Gastroesophageal sphincter (tissue), 4 donors: ENCODE results near the gene GPR82. TPM values are rescaled to one million over a fixed set of nuclear protein-coding genes. Genes with fewer than 3 reads are reported as not detected.
"Not testable (repeated sequence)": the region's sequence is repeated elsewhere in the genome, so short reads cannot be mapped to it uniquely, and the experiment has no call there.

Source experiments
- ATAC-seq: fragments of 150-250 bp; one replicate; pipeline ENCODE4 v1.9.1; 2016; ENCODE audit warnings: mild to moderate bottlenecking, moderate library complexity
- H3K27ac ChIP-seq, 4 donors: fragments of 200-600 bp; sonication (generic) in 3 of 4; 1 replicate in 3 of 4; 2 replicates in 1 of 4; pipeline ENCODE4 v1.5.1; 2016 to 2019
- H3K27me3 ChIP-seq: fragments of 200-600 bp; sonication (generic); one replicate; pipeline ENCODE4 v1.5.1; 2019
- H3K36me3 ChIP-seq, 2 donors: fragments of 200-600 bp; sonication (generic); one replicate each; pipeline ENCODE4 v1.5.1; 2019; ENCODE audit warnings: control low read depth in 1 of 2
- H3K4me1 ChIP-seq, 3 donors: fragments of 200-600 bp; sonication (generic); 1 replicate in 2 of 3; 2 replicates in 1 of 3; pipeline ENCODE4 v1.5.1; 2016 to 2019; ENCODE audit warnings: control low read depth in 2 of 3
- H3K4me3 ChIP-seq, 2 donors: fragments of 200-600 bp; sonication (generic); one replicate each; pipeline ENCODE4 v1.5.1; 2019; ENCODE audit warnings: mild to moderate bottlenecking in 1 of 2, moderate library complexity in 1 of 2
- H3K9me3 ChIP-seq, 3 donors: fragments of 200-600 bp; sonication (generic); one replicate each; pipeline ENCODE4 v1.5.1; 2017 to 2019; ENCODE audit warnings: control low read depth in 2 of 3
- CTCF ChIP-seq, 4 experiments: fragments of 200-600 bp in 2 of 4; fragments of 450-650 bp in 2 of 4; sonication (generic) in 1 of 4; IDR thresholded peaks; one replicate each; pipeline ENCODE4 v1.5.1; 2017 to 2019; ENCODE audit warnings: antibody characterized with exemption in 4 of 4, mild to moderate bottlenecking in 2 of 4, moderate library complexity in 2 of 4
- EP300 ChIP-seq: sonication (generic); formaldehyde crosslinking; IDR thresholded peaks from one replicate; pipeline ENCODE4 v1.6.1; 2017; ENCODE audit warnings: antibody characterized with exemption, mild to moderate bottlenecking
- POLR2A ChIP-seq, 2 donors: fragments of 450-650 bp; IDR thresholded peaks; one replicate each; pipeline ENCODE4 v1.6.1; 2017; ENCODE audit warnings: antibody characterized with exemption in 2 of 2, mild to moderate bottlenecking in 2 of 2, moderate library complexity in 1 of 2
- POLR2AphosphoS5 ChIP-seq: sonication (generic); formaldehyde crosslinking; IDR thresholded peaks from one replicate; pipeline ENCODE4 v1.6.1; 2017; ENCODE audit warnings: antibody characterized with exemption
- WGBS, 2 donors: methylation state at CpG; one replicate each; pipeline ENCODE4 v1.1.5; 2018; ENCODE audit warnings: low coverage in 1 of 2; 5-methylcytosine and 5-hydroxymethylcytosine counted together
- total RNA-seq, 4 donors: library from RNA; depleted of rRNA; stranded (reverse); fragments of >200 nt; gene quantifications; one replicate each; pipeline ENCODE4 v1.1.0, GENCODE V29; 2016

Gene GPR82
- total RNA-seq, 4 donors from 2014 or later = 0.47 to 0.67 TPM; not detected in 2

- WGBS, 2 donors = 100% methylated on average over 1 of the region's 4 CpGs; no CpG with 5 or more reads in 1 of the 2 donors
- Histone ChIP-seq H3K4me1 (no peaks in the 10 kb centered on the region), H3K36me3 (no peaks in the 10 kb centered on the region), H3K27me3 (no peaks in the 10 kb centered on the region), H3K4me3 (no peak overlapping the region), H3K9me3 (no peaks in the 10 kb centered on the region), H3K27ac (no peak overlapping the region)
- TF ChIP-seq POLR2AphosphoS5 (no peak), CTCF (IDR thresholded peaks at IDR 0.05) (no peak), POLR2A (IDR thresholded peaks at IDR 0.05) (no peak), EP300 (no peak)
- ATAC-seq = no peak
These were observed 5.3 kb upstream of the GPR82 start for GRCh38 chrX:41718481-41719235.

DNA sequence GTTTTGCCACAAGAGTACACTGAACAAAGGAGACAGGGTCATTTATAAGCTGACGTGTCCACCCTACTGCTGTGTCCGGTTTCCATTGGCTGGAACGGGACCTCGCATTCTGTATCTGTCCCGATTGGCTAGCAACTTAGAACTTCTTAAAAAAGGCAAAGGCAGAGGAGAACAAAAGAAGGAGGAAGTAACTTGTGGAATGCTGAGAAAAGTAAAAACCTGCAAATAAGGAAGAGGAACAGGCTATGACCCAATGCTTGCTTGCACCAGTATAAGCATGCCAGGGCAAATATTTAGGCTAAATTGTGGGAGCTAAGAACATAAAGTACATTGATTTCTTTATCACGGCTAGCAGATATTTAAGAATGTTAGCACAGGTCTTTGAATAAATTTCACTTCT lies 4.4 kb upstream of the GPR82 start:
- not testable (repeated sequence) for H3K27ac ChIP-seq, H3K36me3 ChIP-seq, H3K4me1 ChIP-seq, H3K27me3 ChIP-seq, H3K9me3 ChIP-seq, ATAC-seq, H3K4me3 ChIP-seq
- WGBS, 2 donors = 83 to 89% methylated on average over 1 to 3 of the region's 6 CpGs

DNA sequence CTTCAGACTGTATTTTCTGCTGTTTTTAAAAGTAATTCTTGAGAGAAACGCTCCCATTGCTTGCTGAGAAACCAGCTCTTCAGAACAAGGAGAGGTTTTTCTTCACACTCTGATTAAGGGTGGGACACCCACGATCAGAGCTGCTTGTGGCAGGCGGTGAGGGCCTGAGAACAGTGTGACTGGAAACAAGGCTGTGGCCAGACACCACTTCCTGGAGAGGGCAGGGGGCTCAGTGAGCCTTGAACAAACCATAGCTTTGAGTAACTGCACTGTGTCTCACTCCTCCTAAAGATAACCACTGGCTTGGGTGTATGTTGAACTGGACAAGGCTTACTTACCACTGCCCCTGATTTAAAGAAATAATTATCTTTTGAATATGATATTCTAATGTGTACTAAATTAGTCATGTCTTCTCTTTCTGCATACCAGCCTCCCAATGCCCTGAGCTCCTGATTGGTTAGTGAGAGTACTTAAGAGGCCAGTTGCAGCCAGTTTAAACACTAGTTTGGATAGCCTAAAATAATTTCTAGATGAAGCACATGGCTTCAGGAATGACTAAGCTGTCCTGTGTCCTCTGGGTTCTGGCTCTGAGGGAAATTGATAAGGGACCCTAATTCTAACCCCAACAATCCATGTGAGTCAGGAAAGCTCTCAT lies 3.7 kb upstream of the GPR82 start:
- no peak for ATAC-seq
- TF ChIP-seq POLR2AphosphoS5 = no peak
- TF ChIP-seq CTCF (IDR thresholded peaks at IDR 0.05) = no peak
- TF ChIP-seq EP300 = no peak
- TF ChIP-seq POLR2A (IDR thresholded peaks at IDR 0.05) = no peak
- no CpG with 5 or more reads among the region's 3 CpGs for whole genome bisulfite sequencing, 2 donors

GRCh38 chrX:41721590-41721989 lies 2.4 kb upstream of the GPR82 start:
- Histone ChIP-seq H3K27me3 (no peaks in the 10 kb centered on the region), H3K4me3 (no peak overlapping the region), H3K4me1 (no peaks in the 10 kb centered on the region), H3K27ac (no peak overlapping the region), H3K36me3 (no peaks in the 10 kb centered on the region), H3K9me3 (no peaks in the 10 kb centered on the region)
- no peak for TF ChIP-seq POLR2AphosphoS5
- no peak for TF ChIP-seq POLR2A (IDR thresholded peaks at IDR 0.05)
- TF ChIP-seq EP300 = no peak
- TF ChIP-seq CTCF (IDR thresholded peaks at IDR 0.05) = no peak
- WGBS, 2 donors = 67 to 100% methylated on average over 1 of the region's 1 CpG
- no peak for ATAC-seq

More for the DNA sequence above, 3.7 kb upstream of the GPR82 start:
- no peaks in the 10 kb centered on the region for H3K36me3 ChIP-seq
- H3K9me3 ChIP-seq = no peaks in the 10 kb centered on the region
- no peak overlapping the region for H3K4me3 ChIP-seq
- H3K27ac ChIP-seq = no peak overlapping the region
- H3K4me1 ChIP-seq = no peaks in the 10 kb centered on the region
- no peaks in the 10 kb centered on the region for H3K27me3 ChIP-seq

- H3K4me3 ChIP-seq = no peak overlapping the region
- ATAC-seq = no peak
- H3K27me3 ChIP-seq = no peaks in the 10 kb centered on the region
These were observed 1.8 kb upstream of the GPR82 start for GRCh38 chrX:41722214-41722613.

More at GRCh38 chrX:41722214-41722613, 1.8 kb upstream of the GPR82 start:
- 80% methylated on average over 2 of the region's 3 CpGs; no CpG with 5 or more reads in 1 of the 2 donors for WGBS, 2 donors
- Histone ChIP-seq H3K36me3 (no peaks in the 10 kb centered on the region), H3K9me3 (no peaks in the 10 kb centered on the region), H3K4me1 (no peaks in the 10 kb centered on the region), H3K27ac (no peak overlapping the region)
- no peak for TF ChIP-seq POLR2A (IDR thresholded peaks at IDR 0.05)
- TF ChIP-seq POLR2AphosphoS5 = no peak
- TF ChIP-seq EP300 = no peak
- TF ChIP-seq CTCF (IDR thresholded peaks at IDR 0.05) = no peak
